Measurements from ENCODE around the gene ZMYM1.

GRCh38 chr1:35053433-35053832 lies 25.8 kb upstream of the ZMYM1 start:
- TF ChIP-seq CTCF (IDR thresholded peaks at IDR 0.05; ENCODE audit: insufficient read depth, low read length, poor library complexity, severe bottlenecking) (no peak), EZH2phosphoT487 (conservative IDR thresholded peaks at IDR 0.05; ENCODE audit: low read length) (no peak)

Measured in SU-DHL-6 (cell line).